GM12878 (cell line): ENCODE measurements around the gene CCDC91. TPM values are rescaled to one million over a fixed set of nuclear protein-coding genes. Genes with fewer than 3 reads are reported as not detected.

Experiments used
- EGR1 ChIP-seq, 2 experiments: IDR thresholded peaks; 1 replicate in 1 of 2; 2 replicates in 1 of 2; pipeline ENCODE4 v1.6.1; 2011 to 2012; ENCODE audit warnings: low read depth in 2 of 2, low read length in 2 of 2, borderline replicate concordance in 1 of 2, mild to moderate bottlenecking in 1 of 2, moderate library complexity in 1 of 2
- FOS ChIP-seq: IDR thresholded peaks from 3 replicates; pipeline ENCODE4 v1.6.1; 2011; ENCODE audit warnings: borderline replicate concordance; ENCODE audit not compliant: insufficient read length; ENCODE audit errors: extremely low read depth
- KDM1A ChIP-seq: fragments of 200-600 bp; sonication (generic); IDR thresholded peaks from 2 replicates; pipeline ENCODE4 v1.6.1; 2016; ENCODE audit warnings: borderline replicate concordance
- MYB ChIP-seq: fragments of 150-350 bp; IDR thresholded peaks from 2 replicates; pipeline ENCODE4 v1.6.1; 2014; ENCODE audit warnings: mild to moderate bottlenecking, low read depth, low read length, borderline replicate concordance
- RFX5 ChIP-seq: IDR thresholded peaks from 2 replicates; pipeline ENCODE4 v1.6.1; 2011; ENCODE audit warnings: low read depth, low read length, improper control_type of control experiment
- RUNX3 ChIP-seq: IDR thresholded peaks from 2 replicates; pipeline ENCODE4 v1.6.1; 2012; ENCODE audit warnings: low read length, inconsistent platforms
- SMAD1 ChIP-seq: fragments of 450-650 bp; IDR thresholded peaks from 2 replicates; pipeline ENCODE4 v1.6.1; 2018; ENCODE audit warnings: mild to moderate bottlenecking, low read depth; ENCODE audit not compliant: partially characterized antibody
- SUZ12 ChIP-seq: fragments of 200-600 bp; sonication (generic); IDR thresholded peaks from one replicate; pipeline ENCODE4 v1.6.1; 2018; ENCODE audit warnings: antibody characterized with exemption, mild to moderate bottlenecking; ENCODE audit not compliant: unreplicated experiment
- TBL1XR1 ChIP-seq: IDR thresholded peaks from 2 replicates; pipeline ENCODE4 v1.6.1; 2012; ENCODE audit warnings: low read depth, low read length, improper control_type of control experiment
- TCF12 ChIP-seq: IDR thresholded peaks from 2 replicates; pipeline ENCODE4 v1.6.1; 2011; ENCODE audit warnings: low read depth, mild to moderate bottlenecking, low read length
- TCF3 ChIP-seq: IDR thresholded peaks from 2 replicates; pipeline ENCODE4 v1.6.1; 2012; ENCODE audit warnings: low read depth, mild to moderate bottlenecking, low read length, borderline replicate concordance; ENCODE audit not compliant: insufficient read depth
- WRNIP1 ChIP-seq: IDR thresholded peaks from 2 replicates; pipeline ENCODE4 v1.6.1; 2011; ENCODE audit warnings: low read depth, low read length, improper control_type of control experiment, borderline replicate concordance
- ZNF24 ChIP-seq: fragments of 450-650 bp; IDR thresholded peaks from 2 replicates; pipeline ENCODE4 v1.6.1; 2017; ENCODE audit warnings: antibody characterized with exemption, mild to moderate bottlenecking
- ZZZ3 ChIP-seq: IDR thresholded peaks from 2 replicates; pipeline ENCODE4 v1.6.1; 2011; ENCODE audit warnings: low read depth; ENCODE audit not compliant: control insufficient read depth, insufficient read length
- polyA plus RNA-seq, 11 experiments: library from polyadenylated mRNA; depleted of rRNA in 4 of 11; unstranded in 6 of 11; stranded (reverse) in 5 of 11; fragments of >200 nt; fragmentation: Nextera tagmentation in 4 of 11; fragmentation: Illumina TruSeq in 1 of 11; extraction: Ambion mirVana in 4 of 11; extraction: Trizol in 1 of 11; gene quantifications; 1 replicate in 1 of 11; 2 replicates in 10 of 11; pipeline versions ENCODE4 v1.2.1 to v1.2.3, GENCODE V29; 2011 to 2016; ENCODE audit warnings: inconsistent platforms in 2 of 11, missing spikeins in 2 of 11, low read depth in 1 of 11
- total RNA-seq, 4 experiments: library from RNA; depleted of rRNA in 3 of 4; stranded (reverse); fragments of >200 nt in 3 of 4; fragmentation: Illumina TruSeq in 1 of 4; extraction: Trizol in 1 of 4; gene quantifications; 2 replicates each; pipeline versions ENCODE4 v1.2.1 to v1.2.3, GENCODE V29; 2013 to 2021
- TF ChIP-seq, protein P1 (sequence below): fragments of 450-650 bp; IDR thresholded peaks from 2 replicates; pipeline ENCODE4 v1.6.1; 2017; ENCODE audit warnings: low read depth, mild to moderate bottlenecking, moderate library complexity
- TF ChIP-seq, protein P2 (sequence below): IDR thresholded peaks from 2 replicates; pipeline ENCODE4 v1.6.1; 2011; ENCODE audit warnings: mild to moderate bottlenecking, low read depth, low read length, moderate library complexity; ENCODE audit not compliant: insufficient replicate concordance
- TF ChIP-seq, protein P3 (sequence below): fragments of 450-650 bp; IDR thresholded peaks from 2 replicates; pipeline ENCODE4 v1.6.1; 2014; ENCODE audit warnings: mild to moderate bottlenecking
- TF ChIP-seq, protein P4 (sequence below): IDR thresholded peaks from 2 replicates; pipeline ENCODE4 v1.6.1; 2011; ENCODE audit warnings: low read depth, mild to moderate bottlenecking, low read length, moderate library complexity, borderline replicate concordance; ENCODE audit errors: extremely low read depth
- TF ChIP-seq, protein P5 (sequence below): fragments of 450-650 bp; IDR thresholded peaks from 2 replicates; pipeline ENCODE4 v1.6.1; 2017; ENCODE audit warnings: mild to moderate bottlenecking, low read depth, inconsistent platforms; ENCODE audit not compliant: poor library complexity, severe bottlenecking

CCDC91 gene
- total and polyA plus RNA-seq, 10 of the 15 experiments (the other 5 are each of a cell fraction or from before 2014, with no cell fraction given), result 6.1 to 24.9 (median 16.5) TPM

DNA sequence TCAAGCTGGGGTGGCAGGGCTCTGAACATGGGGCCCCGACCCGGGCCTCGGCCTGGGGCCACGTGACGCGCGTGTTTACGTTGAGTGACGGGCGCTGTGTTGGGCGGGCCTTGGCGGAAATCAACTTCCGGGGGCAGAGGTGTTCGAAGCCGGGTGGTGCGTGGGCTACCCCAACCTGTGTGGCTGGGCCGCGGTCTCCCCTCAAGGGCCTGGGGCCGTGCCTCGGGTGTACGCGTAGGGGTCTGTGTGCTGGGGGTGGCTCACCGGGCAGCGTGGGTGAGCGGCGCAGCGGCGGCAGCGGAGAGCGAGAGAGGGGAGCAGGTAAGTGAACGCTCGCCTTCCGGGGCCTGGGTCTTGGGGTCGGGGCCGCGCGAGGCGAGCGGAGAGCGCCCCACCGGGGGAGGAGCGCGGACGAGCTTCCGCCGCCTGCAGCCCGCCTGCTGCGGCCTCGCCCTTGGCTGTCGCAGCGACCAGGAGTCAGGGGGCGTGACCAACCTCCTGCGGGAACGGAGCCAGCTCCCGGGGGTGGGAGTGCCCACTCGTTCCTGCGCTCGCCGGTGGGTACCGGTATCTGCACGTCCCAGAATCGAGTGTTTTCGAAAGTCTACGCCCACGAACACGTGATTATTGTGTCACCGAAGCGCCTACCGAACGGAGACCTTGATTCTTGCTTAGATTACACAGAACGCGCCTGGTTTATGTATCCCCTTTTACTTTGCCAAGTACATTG, at the start of gene CCDC91 (continued):
- TF ChIP-seq EGR1 (IDR thresholded peaks at IDR 0.05; ENCODE audit: borderline replicate concordance in 1 of 2, low read depth in 2 of 2, low read length in 2 of 2) (peak; percentile 40 to 73), RUNX3 (peak; percentile 56), MYB (no peak), SMAD1 (no peak), TBL1XR1 (peak; percentile 76; the same call in 1 of the 2 replicates), FOS (no peak), TCF12 (no peak), TCF3 (no peak), ZZZ3 (no peak), KDM1A (no peak), WRNIP1 (no peak), RFX5 (peak; percentile 52; the same call in 1 of the 2 replicates), SUZ12 (no peak), ZNF24 (no peak)
- TF ChIP-seq, protein P1, sequence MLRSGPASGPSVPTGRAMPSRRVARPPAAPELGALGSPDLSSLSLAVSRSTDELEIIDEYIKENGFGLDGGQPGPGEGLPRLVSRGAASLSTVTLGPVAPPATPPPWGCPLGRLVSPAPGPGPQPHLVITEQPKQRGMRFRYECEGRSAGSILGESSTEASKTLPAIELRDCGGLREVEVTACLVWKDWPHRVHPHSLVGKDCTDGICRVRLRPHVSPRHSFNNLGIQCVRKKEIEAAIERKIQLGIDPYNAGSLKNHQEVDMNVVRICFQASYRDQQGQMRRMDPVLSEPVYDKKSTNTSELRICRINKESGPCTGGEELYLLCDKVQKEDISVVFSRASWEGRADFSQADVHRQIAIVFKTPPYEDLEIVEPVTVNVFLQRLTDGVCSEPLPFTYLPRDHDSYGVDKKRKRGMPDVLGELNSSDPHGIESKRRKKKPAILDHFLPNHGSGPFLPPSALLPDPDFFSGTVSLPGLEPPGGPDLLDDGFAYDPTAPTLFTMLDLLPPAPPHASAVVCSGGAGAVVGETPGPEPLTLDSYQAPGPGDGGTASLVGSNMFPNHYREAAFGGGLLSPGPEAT, result no peak; the same call in 1 of the 2 replicates
- TF ChIP-seq, protein P2, sequence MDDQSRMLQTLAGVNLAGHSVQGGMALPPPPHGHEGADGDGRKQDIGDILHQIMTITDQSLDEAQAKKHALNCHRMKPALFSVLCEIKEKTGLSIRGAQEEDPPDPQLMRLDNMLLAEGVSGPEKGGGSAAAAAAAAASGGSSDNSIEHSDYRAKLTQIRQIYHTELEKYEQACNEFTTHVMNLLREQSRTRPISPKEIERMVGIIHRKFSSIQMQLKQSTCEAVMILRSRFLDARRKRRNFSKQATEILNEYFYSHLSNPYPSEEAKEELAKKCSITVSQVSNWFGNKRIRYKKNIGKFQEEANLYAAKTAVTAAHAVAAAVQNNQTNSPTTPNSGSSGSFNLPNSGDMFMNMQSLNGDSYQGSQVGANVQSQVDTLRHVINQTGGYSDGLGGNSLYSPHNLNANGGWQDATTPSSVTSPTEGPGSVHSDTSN, result peak; percentile 98
- TF ChIP-seq, protein P3, sequence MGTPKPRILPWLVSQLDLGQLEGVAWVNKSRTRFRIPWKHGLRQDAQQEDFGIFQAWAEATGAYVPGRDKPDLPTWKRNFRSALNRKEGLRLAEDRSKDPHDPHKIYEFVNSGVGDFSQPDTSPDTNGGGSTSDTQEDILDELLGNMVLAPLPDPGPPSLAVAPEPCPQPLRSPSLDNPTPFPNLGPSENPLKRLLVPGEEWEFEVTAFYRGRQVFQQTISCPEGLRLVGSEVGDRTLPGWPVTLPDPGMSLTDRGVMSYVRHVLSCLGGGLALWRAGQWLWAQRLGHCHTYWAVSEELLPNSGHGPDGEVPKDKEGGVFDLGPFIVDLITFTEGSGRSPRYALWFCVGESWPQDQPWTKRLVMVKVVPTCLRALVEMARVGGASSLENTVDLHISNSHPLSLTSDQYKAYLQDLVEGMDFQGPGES, result no peak
- TF ChIP-seq, protein P4, sequence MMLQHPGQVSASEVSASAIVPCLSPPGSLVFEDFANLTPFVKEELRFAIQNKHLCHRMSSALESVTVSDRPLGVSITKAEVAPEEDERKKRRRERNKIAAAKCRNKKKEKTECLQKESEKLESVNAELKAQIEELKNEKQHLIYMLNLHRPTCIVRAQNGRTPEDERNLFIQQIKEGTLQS, result peak; percentile 87; the same call in 1 of the 2 replicates
- TF ChIP-seq, protein P5, sequence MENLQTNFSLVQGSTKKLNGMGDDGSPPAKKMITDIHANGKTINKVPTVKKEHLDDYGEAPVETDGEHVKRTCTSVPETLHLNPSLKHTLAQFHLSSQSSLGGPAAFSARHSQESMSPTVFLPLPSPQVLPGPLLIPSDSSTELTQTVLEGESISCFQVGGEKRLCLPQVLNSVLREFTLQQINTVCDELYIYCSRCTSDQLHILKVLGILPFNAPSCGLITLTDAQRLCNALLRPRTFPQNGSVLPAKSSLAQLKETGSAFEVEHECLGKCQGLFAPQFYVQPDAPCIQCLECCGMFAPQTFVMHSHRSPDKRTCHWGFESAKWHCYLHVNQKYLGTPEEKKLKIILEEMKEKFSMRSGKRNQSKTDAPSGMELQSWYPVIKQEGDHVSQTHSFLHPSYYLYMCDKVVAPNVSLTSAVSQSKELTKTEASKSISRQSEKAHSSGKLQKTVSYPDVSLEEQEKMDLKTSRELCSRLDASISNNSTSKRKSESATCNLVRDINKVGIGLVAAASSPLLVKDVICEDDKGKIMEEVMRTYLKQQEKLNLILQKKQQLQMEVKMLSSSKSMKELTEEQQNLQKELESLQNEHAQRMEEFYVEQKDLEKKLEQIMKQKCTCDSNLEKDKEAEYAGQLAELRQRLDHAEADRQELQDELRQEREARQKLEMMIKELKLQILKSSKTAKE, result peak; percentile 27
